ENCODE measurements around the gene SCAF8.
"Not testable (repeated sequence)": the region's sequence is repeated elsewhere in the genome, so short reads cannot be mapped to it uniquely, and the experiment has no call there.

The SCAF8 gene, protein sequence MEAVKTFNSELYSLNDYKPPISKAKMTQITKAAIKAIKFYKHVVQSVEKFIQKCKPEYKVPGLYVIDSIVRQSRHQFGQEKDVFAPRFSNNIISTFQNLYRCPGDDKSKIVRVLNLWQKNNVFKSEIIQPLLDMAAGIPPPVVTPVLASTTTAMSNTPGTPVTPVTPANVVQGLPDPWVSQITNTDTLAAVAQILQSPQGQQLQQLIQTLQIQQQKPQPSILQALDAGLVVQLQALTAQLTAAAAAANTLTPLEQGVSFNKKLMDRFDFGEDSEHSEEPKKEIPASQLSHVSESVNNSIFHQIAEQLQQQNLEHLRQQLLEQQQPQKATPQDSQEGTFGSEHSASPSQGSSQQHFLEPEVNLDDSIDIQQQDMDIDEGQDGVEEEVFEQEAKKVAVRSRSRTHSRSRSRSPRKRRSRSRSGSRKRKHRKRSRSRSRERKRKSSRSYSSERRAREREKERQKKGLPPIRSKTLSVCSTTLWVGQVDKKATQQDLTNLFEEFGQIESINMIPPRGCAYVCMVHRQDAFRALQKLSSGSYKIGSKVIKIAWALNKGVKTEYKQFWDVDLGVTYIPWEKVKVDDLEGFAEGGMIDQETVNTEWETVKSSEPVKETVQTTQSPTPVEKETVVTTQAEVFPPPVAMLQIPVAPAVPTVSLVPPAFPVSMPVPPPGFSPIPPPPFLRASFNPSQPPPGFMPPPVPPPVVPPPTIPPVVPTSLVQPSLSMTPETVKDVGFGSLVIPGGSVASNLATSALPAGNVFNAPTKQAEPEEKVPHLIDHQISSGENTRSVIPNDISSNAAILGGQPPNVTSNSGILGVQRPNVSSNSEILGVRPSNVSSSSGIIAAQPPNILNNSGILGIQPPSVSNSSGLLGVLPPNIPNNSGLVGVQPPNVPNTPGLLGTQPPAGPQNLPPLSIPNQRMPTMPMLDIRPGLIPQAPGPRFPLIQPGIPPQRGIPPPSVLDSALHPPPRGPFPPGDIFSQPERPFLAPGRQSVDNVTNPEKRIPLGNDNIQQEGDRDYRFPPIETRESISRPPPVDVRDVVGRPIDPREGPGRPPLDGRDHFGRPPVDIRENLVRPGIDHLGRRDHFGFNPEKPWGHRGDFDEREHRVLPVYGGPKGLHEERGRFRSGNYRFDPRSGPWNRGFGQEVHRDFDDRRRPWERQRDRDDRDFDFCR (N-terminal part only)

GRCh38 chr6:154733183-154733625, at the start of gene SCAF8:
SCAF8 (plus strand) TSS chr6:154733416; CDS start chr6:154733901, 485 bp downstream.
- DNase-seq, result peak; percentile 76

GRCh38 chr6:154683756-154684523, 49.3 kb upstream of the SCAF8 start:
- DNase-seq, result peak; percentile 18

DNA sequence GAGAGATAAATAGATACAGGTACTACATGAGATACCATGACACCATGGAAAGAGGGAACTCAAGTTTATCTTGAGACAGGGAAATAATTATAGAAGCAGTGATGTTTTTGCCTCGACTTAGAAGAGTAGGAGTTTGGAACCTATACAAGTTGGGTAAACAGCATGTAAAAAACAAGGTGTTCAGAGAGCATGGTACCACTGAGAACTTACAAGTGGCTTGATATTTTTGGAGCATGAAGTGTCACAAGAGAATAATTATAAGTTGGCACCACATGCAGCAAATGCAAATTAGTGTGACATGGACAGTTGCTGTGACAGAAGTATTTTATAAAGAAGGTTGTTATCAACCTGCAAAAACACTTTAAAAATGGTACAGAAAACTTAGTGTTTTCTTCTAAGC, 47.1 kb upstream of the SCAF8 start:
- no peak for DNase-seq

GRCh38 chr6:154689493-154690255, 43.5 kb upstream of the SCAF8 start:
- no peak for DNase-seq

DNA sequence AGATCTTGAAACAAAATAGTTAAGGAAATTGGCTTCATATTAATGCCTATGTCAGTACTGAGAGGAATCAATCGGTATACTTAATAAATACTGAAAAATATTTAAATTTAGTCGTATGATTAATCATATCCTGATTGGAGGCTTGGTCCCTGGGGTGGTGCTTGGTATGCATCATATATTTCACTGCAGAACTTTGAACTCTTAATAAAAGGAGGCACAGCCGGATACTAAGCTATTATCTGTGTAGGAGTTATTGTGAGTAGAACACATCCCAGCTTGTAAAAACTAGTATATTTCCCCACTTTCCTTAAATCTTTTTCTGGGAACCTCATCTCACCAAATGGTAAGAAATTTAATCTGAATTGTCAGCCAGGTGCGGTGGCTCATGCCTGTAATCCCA, 42.4 kb upstream of the SCAF8 start:
- no peak for DNase-seq

DNA sequence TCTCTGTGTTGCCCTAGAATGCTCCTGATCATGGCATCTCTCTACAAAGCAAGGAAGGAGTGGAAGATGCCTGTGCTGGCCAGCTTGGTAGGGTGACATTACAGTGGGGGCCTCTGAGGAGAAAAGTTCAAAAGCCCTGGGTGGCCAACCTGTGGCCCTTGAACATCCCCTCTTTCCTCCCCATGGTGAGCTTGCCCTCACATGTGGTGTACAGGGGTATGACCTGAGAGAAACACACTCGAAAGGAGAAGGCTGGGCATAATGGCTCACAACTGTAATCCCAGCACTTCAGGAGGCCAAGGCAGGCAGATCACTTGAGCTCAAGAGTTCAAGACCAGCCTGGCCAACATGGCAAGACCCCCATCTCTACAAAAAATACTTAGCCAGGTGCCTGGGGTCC, 36.6 kb upstream of the SCAF8 start:
- no peak for DNase-seq

- DNase-seq, result no peak
These were observed 30.1 kb upstream of the SCAF8 start for GRCh38 chr6:154703124-154703523.

DNA sequence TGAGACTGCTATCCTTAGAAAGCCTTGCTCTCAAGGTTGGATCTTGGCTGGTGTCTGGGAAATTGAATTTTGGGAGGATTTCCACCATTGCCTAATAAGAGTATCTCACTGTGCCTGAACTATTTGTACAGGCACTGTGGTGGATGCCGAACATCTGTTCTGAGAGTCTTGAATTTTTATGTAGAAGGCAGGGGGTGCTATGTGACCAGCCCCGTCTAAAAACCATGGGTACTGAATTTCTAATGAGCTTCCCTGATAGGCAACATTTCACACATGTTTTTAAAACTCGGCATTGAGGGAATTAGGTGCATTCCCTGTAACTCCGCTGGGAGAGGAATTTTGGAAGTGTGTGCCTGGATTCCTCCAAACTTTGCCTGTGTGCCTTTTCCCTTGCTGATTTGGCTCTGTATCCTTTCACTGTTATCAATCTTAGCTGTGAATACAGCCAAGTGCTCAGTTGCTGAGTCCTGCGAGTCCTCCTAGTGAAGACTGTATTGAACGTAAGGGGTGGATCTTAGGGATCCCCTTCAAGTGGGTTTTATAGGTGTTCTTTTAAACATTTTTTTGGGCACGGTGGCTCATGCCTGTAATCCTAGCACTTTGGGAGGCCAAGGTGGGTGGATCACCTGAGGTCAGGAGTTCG, 27.6 kb upstream of the SCAF8 start:
- DNase-seq, result peak; percentile 3

- no peak for DNase-seq
These were observed 26.8 kb upstream of the SCAF8 start for GRCh38 chr6:154706389-154706788.

GRCh38 chr6:154709621-154710020, 23.6 kb upstream of the SCAF8 start:
- no peak for DNase-seq

- DNase-seq, result no peak
These were observed 22.5 kb upstream of the SCAF8 start for GRCh38 chr6:154710689-154711088.

DNA sequence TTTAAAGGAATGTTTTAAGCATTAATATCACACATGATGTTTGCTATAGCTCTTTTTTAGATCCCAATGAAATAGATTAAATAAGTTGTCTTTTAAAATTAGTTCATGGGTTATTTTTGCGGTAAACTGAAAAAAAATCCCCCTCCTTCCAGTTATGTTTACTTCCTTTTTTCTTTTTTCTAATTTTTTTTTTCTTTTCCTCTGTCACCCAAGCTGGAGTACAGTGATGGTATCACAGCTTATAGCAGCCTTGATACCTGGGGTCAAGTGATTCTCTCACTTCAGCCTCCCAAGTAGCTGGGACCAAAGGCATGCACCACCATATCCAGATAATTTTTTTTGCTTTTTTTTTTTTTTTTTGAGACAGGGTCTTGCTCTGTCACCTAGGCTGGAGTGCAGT, 17.8 kb upstream of the SCAF8 start:
- DNase-seq, result no peak

GRCh38 chr6:154716350-154716749, 16.9 kb upstream of the SCAF8 start:
- not testable (repeated sequence) for DNase-seq

- DNase-seq, result no peak
These were observed 13.8 kb upstream of the SCAF8 start for GRCh38 chr6:154719433-154719832.

DNA sequence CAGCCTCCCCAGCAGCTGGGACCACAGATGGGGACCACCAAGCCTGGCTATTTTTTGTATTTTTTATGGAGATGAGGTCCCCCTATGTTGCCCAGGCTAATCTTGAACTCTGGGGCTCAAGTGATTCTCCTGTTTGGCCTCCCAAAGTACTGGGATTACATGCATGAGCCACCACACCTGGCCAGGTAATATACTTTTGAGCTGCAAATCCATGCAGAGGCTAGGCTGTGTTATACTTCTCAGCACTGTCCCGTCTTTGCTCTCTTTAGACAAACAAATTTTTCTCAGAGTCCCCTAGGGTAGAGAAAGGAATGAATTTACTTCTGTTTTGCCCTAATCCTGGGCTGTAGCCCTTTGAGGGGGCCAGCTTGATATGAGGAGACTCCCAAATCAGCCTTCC, 13.4 kb upstream of the SCAF8 start:
- no peak for DNase-seq

DNA sequence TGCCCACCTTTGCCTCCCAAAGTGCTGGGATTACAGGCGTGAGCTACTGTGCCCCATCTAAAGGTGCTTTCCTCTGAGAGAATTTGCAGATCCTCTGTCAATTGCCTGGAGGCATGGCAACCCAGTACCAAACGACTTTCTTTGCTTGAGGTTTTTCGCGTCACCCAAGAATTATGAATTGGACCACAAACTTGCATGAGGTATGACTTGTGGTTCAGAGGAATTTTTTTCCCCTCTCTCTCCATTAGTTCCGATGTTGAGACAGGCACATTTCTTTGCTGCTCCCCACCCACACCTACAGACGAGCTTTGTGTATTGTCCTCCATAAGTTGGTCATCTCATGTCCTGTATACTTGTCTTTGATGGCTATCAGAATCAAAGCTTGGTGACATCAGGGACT, 11.8 kb upstream of the SCAF8 start:
- no peak for DNase-seq

DNA sequence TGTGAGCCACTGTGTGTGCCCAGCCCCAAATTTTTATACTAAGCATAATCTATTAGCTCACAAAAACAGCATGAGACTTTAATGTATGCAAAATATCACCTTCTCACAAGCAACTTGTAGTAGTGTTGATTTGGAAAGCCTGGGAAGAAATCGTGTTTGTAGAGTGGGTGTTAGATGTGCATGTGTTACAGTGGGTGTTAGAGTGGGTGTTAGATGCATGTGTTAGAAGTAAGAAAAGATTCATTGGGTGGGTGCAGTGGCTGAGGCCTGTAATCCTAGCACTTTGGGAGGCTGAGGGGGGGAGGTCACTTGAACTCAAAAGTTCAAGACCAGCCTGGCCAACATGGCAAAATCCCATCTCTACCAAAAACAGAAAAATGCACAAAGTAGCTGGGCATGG, 6.3 kb upstream of the SCAF8 start:
- no peak for DNase-seq

GRCh38 chr6:154731296-154732218, 1.7 kb upstream of the SCAF8 start:
- DNase-seq, result no peak

- no peak for DNase-seq
These were observed 556 bp upstream of the SCAF8 start for GRCh38 chr6:154732538-154733182.

Measured in CD4-positive, alpha-beta T cell treated with Interleukin-4 for 4 hours (primary cell).